ENCODE measurements around the gene VPS18.

VPS18 gene

DNA sequence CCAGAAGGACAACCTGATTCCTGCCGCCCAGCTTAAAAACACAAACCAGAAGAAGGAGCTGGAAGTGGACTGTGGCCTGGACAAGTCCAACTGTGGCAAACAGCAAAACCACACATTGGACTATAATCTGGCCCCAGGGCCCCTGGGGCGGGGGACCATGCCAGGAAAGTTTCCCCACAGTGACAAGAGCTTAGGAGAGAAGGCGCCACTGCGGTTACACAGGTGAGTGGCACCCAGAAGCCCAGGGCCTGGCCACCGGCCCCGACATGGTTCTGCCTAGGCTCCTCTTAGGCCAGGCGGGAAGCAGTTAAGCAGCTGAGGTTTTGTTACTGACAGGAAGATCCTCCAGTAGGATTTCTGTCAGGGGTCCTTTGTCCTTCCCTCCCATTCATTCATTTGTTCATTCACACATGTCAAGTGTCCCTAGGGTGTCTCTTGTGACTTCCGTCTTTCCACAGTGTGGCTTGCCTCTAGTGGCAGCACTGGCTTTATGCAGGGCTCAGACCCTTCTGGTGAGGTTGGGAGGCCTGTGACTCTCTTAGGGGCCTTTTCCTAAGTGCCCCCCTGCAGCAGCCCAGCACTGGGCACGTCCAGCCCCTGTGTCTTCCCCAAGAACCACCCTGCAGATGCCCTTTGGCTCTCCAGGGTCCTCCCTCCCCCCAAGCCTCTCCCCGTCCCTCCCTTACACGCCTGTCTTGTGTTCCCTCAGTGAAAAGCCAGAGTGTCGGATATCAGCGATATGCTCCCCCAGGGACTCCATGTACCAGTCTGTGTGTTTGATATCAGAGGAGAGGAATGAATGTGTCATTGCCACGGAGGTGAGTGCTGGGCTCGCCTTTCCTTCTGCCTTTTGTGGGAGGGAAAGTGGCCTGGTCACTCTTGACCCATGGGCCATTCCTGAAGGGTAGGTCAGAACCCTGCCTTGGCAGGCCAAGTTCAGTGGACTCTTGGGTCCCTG lies 42.7 kb downstream of the VPS18 start:
- in situ Hi-C loops (cut with MboI; ENCODE audit: low sequenced_read_pairs) = no loop called here
- no peaks in the 10 kb centered on the region for H3K9me3 ChIP-seq
- no peak for DNase-seq (ENCODE audit: low spot score in 2 of 2)
- H3K27me3 ChIP-seq (ENCODE audit: low read depth) = no peaks in the 10 kb centered on the region
- no peaks in the 10 kb centered on the region for H3K36me3 ChIP-seq (replicated peaks)
- H3K4me3 ChIP-seq = no peak overlapping the region
- peaks cover 8% of the 10 kb centered on the region for H3K4me1 ChIP-seq

DNA sequence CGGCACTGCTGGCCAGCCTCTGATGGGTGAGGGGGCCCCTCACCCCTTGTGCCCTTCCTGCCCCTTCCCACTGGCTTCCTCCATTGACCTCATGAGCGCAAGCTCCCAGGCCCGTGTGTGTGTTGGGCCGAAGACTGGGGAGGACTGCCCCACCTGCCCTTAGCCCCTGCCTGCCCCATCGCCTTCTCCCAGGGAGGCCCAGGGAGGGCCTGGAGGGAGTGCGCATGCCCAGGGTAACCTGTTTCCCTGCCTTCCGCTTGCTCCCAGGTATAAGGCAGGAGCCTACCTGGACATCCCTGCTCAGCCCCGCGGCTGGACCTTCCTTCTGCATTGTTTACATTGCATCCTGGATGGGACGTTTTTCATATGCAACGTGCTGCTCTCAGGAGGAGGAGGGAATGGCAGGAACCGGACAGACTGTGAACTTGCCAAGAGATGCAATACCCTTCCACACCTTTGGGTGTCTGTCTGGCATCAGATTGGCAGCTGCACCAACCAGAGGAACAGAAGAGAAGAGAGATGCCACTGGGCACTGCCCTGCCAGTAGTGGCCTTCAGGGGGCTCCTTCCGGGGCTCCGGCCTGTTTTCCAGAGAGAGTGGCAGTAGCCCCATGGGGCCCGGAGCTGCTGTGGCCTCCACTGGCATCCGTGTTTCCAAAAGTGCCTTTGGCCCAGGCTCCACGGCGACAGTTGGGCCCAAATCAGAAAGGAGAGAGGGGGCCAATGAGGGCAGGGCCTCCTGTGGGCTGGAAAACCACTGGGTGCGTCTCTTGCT lies 43.7 kb downstream of the VPS18 start:
- H3K9me3 ChIP-seq = no peaks in the 10 kb centered on the region
- no peaks in the 10 kb centered on the region for H3K36me3 ChIP-seq (replicated peaks)
- DNase-seq (ENCODE audit: low spot score in 2 of 2) = no peak
- no peak overlapping the region for H3K4me3 ChIP-seq
- H3K4me1 ChIP-seq = peaks cover 14% of the 10 kb centered on the region
- no peaks in the 10 kb centered on the region for H3K27me3 ChIP-seq (ENCODE audit: low read depth)
- in situ Hi-C loops (cut with MboI; ENCODE audit: low sequenced_read_pairs) = no loop called here

DNA sequence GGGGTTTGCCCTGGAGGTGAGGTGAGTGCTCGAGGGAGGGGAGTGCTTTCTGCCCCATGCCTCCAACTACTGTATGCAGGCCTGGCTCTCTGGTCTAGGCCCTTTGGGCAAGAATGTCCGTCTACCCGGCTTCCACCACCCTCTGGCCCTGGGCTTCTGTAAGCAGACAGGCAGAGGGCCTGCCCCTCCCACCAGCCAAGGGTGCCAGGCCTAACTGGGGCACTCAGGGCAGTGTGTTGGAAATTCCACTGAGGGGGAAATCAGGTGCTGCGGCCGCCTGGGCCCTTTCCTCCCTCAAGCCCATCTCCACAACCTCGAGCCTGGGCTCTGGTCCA lies 44.3 kb downstream of the VPS18 start:
- no peaks in the 10 kb centered on the region for H3K9me3 ChIP-seq
- no peaks in the 10 kb centered on the region for H3K36me3 ChIP-seq (replicated peaks)
- no peak overlapping the region for H3K4me3 ChIP-seq
- no peak for DNase-seq (ENCODE audit: low spot score in 2 of 2)
- H3K27me3 ChIP-seq (ENCODE audit: low read depth) = no peaks in the 10 kb centered on the region
- H3K4me1 ChIP-seq = peaks cover 14% of the 10 kb centered on the region
- in situ Hi-C loops (cut with MboI; ENCODE audit: low sequenced_read_pairs) = no loop called here

DNA sequence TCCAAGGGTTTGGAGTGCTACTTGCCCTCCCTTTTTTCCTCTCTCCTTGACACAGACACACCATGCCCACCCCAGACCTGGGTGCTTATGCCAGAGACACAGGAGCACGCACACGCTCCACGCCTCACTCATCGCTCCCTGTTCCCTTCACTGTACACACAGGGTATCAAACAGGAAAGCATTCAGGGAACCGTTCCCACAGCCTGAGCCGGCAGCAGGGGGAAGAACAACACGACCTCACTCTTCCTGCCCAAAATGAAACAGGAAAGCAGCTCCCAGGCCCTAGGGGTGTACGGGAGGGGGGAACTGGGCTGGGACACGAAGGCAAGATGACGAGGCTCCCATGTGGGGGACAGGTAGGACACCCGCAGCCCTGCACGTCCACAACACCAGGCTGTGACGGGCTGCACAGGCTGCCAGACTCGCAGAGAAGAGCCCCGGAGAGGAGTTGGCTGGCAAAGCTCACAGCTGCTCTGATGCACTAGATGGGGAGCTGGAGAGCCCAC lies 46.1 kb downstream of the VPS18 start:
- DNase-seq (ENCODE audit: low spot score in 2 of 2) = no peak
- Histone ChIP-seq H3K9me3 (no peaks in the 10 kb centered on the region), H3K27me3 (ENCODE audit: low read depth) (no peaks in the 10 kb centered on the region), H3K4me3 (no peak overlapping the region), H3K36me3 (replicated peaks) (no peaks in the 10 kb centered on the region), H3K4me1 (peaks cover 14% of the 10 kb centered on the region)
- in situ Hi-C loops (cut with MboI; ENCODE audit: low sequenced_read_pairs) = no loop called here

DNA sequence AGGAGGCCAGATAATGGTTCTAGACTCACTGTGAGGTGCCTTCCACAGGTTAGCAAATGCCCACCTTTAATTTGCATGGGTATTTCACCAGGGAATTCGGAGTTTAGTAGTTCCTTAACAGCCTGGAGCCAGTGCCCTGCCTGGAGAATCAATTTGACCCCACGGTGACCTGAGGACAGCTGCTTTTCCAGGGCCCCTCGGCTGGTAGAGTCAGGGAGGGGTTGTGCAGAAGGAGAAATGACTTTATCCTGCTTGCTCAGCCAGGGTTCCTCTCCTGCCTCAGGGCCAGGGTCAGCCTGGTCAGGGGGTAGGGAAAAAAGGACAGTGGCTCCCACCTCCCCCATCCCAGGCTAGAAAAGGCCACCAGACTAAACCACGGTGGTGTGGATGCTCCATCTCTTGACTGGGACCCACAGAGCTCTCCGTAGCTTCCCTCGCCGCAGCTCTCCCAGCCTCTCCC lies 46.8 kb downstream of the VPS18 start:
- in situ Hi-C loops (cut with MboI; ENCODE audit: low sequenced_read_pairs) = no loop called here
- DNase-seq (ENCODE audit: low spot score in 2 of 2) = no peak
- Histone ChIP-seq H3K27me3 (ENCODE audit: low read depth) (no peaks in the 10 kb centered on the region), H3K4me3 (peak overlapping the region; percentile 34), H3K9me3 (no peaks in the 10 kb centered on the region), H3K4me1 (peaks cover 14% of the 10 kb centered on the region), H3K36me3 (replicated peaks) (no peaks in the 10 kb centered on the region)

DNA sequence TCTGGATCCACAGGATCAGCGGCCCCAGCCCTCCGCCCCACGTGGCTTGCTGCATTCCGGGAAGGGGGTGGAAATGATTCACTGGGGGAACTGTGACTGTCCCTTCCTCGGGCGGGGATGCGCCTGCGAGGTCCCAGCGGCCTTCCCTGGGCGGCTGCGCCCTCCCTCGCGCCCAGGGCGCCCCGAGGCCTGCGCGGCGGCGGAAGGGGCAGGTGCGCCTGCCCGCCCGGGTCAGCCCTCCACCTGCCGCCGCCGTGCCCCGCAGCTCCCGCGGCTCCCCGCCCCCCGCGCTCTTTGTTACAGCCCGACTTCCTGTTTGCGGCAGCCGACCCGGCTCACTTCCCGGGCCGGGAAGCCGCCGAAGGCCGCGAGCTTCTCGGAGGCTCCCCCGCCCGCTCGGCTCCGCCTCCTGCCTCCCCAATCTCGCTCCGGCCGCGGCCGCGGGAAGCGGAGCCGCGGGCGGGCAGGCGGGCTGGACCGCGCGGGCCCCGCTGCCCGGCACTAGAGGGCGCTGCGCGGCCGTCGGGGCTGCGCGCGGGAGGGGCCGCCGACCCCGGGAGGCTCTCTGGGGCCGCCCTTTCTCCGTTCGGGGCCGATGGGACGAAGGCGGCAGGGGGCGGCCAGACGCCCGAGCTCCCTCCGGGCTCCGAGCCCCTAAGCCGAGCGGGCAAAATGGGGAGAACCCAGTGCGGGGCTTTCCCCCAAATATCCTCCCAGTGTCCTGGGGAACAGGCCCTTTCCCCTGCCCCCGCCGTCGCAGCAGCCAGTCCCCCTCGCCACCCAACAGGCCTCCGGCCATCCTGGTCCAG lies 47.5 kb downstream of the VPS18 start:
- peaks cover 14% of the 10 kb centered on the region for H3K4me1 ChIP-seq
- H3K9me3 ChIP-seq = no peaks in the 10 kb centered on the region
- in situ Hi-C loops (cut with MboI; ENCODE audit: low sequenced_read_pairs) = no loop called here
- no peaks in the 10 kb centered on the region for H3K27me3 ChIP-seq (ENCODE audit: low read depth)
- no peaks in the 10 kb centered on the region for H3K36me3 ChIP-seq (replicated peaks)
- peak; percentile 71 to 88 for DNase-seq (ENCODE audit: low spot score in 2 of 2)
- peak overlapping the region; percentile 34 for H3K4me3 ChIP-seq

DNA sequence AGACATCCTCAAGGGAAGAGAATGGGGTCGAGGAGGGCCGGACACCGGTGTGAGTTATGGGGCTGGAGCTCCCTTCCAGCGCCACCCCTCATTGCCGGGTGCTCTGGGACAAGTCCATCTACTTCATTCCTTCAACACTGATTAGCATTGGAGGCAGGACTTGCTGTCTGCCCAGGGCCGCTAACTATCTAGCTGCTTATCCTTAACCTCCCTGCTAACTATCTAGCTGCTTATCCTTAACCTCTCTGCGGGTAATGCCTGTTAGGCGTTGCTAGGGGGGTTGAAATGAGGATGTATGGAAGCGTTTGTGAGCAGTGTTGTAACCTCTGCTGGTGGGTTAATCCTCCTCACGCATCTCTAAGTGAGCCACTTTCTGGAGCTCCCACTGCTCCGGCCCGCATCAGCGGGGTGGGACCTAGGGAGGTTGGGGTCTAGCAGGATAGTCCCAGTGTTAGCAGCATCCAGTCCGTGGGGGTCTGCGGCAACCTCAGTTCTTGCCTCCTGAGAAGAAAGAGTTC lies 48.1 kb downstream of the VPS18 start:
- no peak for DNase-seq (ENCODE audit: low spot score in 2 of 2)
- peaks cover 14% of the 10 kb centered on the region for H3K4me1 ChIP-seq
- in situ Hi-C loops (cut with MboI; ENCODE audit: low sequenced_read_pairs) = no loop called here

DNA sequence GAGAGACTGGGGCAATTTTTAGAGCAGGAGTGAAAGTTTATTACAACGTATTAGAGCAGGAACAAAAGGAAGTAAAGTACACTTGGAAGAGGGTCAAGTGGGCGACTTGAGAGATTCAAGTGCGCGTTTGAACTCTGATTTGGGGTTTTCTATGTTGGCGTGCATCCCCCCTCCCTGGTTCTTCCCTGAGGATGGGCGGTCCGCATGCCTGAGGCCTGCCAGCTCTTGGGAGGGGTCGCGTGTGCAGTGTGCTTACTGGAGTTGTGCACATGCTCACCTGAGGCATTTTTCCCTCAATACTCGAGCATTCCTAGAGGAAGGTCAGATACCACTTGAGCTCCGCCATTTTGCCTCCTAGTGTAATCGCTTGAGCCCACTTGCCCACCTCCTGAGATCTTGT lies 48.6 kb downstream of the VPS18 start:
- no peak for DNase-seq (ENCODE audit: low spot score in 2 of 2)
- in situ Hi-C loops (cut with MboI; ENCODE audit: low sequenced_read_pairs) = no loop called here

More for the DNA sequence above, 48.1 kb downstream of the VPS18 start:
- H3K27me3 ChIP-seq (ENCODE audit: low read depth) = no peaks in the 10 kb centered on the region
- H3K36me3 ChIP-seq (replicated peaks) = no peaks in the 10 kb centered on the region
- no peaks in the 10 kb centered on the region for H3K9me3 ChIP-seq
- H3K4me3 ChIP-seq = peak overlapping the region; percentile 34

DNA sequence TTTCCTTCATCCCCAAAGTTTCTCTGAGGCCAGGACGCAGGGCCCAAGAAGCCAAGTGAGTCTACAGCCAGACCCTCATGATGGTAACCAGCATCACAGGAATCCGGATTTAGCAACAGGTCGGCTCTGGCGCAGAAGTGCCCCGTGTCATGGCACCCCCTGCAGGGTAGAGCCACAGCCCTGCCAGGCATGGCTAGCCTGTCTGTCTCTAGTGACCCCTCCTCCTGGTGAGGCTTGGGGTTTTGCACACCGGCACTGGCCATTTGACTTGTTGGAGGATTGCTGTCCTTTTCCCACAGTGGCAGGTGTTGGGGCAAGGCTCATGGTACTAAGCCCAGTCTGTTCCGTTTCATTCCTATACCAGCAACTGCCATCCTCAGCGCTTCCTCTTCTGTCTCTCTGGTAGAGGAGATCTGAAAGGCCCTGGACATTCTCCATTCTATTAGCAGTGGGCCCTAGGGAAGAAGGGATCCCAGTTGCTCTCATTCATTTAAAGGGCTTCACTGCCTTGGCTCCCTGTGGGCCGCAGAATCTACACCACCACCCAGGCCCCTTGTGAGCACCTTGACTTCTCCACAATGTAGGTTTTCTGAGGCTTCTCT lies 49.6 kb downstream of the VPS18 start:
- no peak overlapping the region for H3K4me3 ChIP-seq
- in situ Hi-C loops (cut with MboI; ENCODE audit: low sequenced_read_pairs) = no loop called here
- H3K27me3 ChIP-seq (ENCODE audit: low read depth) = no peaks in the 10 kb centered on the region
- no peak for DNase-seq (ENCODE audit: low spot score in 2 of 2)
- peaks cover 14% of the 10 kb centered on the region for H3K4me1 ChIP-seq
- H3K9me3 ChIP-seq = no peaks in the 10 kb centered on the region
- H3K36me3 ChIP-seq (replicated peaks) = no peaks in the 10 kb centered on the region

More for the DNA sequence above, 48.6 kb downstream of the VPS18 start:
- no peaks in the 10 kb centered on the region for H3K36me3 ChIP-seq (replicated peaks)
- peaks cover 14% of the 10 kb centered on the region for H3K4me1 ChIP-seq
- H3K4me3 ChIP-seq = no peak overlapping the region
- H3K27me3 ChIP-seq (ENCODE audit: low read depth) = no peaks in the 10 kb centered on the region
- H3K9me3 ChIP-seq = no peaks in the 10 kb centered on the region

DNA sequence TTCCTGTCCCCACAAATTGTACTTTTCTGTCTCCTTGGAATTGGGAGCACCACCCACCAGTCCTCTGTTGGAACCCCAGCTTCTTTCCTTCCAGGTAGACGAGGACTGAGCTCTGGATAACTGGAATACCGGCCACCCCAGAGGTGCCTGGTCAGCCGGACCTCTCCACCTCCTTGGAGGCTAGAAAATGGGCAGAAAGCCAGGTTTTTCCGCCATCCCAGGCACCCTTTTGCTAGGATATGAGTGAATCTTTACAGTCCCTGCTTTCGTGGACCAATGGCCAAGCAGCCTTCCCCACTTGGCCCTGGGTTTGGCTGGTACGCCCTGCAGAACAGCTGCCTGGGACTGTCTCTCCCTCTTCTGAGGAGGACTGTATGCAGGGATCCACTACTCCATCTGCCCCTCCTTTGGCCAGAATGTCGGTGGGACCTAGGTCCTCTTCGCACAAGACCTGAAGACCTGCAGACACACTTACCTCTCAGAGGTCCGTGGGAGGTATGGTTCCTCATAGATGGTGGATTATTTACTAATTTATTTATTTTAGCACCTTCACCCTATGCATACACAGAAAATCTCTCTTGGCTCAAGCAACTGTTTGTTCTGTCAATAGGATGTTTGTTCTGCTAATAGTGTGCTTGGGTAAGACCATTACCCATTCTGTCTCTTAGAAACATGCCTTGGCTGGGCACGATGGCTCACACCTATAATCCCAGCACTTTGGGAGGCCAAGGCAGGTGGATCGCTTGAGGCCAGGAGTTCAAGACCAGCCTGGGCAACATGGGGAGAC lies 50.5 kb downstream of the VPS18 start:
- no peak for DNase-seq (ENCODE audit: low spot score in 2 of 2)
- Histone ChIP-seq H3K36me3 (replicated peaks) (no peaks in the 10 kb centered on the region), H3K4me1 (peaks cover 14% of the 10 kb centered on the region), H3K27me3 (ENCODE audit: low read depth) (no peaks in the 10 kb centered on the region), H3K4me3 (no peak overlapping the region), H3K9me3 (no peaks in the 10 kb centered on the region)
- in situ Hi-C loops (cut with MboI; ENCODE audit: low sequenced_read_pairs) = no loop called here

DNA sequence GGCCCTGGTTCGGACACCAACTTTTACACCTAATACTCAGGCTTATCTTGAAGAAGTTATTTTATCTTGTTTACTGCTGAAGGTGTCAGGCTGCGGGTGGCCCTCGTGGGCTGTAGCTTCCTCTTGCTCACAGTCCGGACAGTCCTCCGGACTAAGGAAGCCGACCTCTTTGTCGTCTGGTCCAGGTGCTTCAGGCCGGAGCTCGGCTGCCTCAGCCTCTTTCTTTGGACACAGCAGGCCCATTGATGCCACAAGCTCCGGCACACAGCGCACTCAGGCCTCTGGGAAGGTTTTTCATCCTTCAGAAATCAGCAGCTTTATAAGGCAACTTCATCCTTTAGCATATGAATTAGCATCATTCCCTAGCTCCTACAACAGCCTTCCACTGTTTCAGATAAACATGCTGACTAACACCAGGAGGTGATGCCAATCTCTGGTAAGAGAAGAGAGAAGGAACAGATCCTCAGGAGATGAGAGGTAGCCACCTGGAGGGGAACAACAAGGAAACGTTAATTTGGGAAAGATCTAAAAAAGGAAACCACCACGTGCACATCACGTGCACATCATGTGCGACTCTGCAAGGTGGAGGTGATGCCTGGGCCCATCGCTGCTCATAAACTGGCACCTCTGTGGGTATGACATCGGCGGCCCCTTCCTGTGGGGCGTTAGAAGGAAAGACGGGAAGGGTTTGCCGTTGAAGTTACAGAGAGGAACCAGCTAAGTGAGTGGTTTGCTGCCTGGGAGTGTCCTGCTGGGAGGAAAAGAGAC lies 54.6 kb downstream of the VPS18 start:
- H3K4me1 ChIP-seq = peaks cover 17% of the 10 kb centered on the region
- no peak overlapping the region for H3K4me3 ChIP-seq
- H3K27me3 ChIP-seq (ENCODE audit: low read depth) = no peaks in the 10 kb centered on the region
- no peak for DNase-seq (ENCODE audit: low spot score in 2 of 2)
- H3K9me3 ChIP-seq = no peaks in the 10 kb centered on the region
- peaks cover 1% of the 10 kb centered on the region; the same call in 1 of the 2 replicates for H3K36me3 ChIP-seq (replicated peaks)
- in situ Hi-C loops (cut with MboI; ENCODE audit: low sequenced_read_pairs) = no loop called here

DNA sequence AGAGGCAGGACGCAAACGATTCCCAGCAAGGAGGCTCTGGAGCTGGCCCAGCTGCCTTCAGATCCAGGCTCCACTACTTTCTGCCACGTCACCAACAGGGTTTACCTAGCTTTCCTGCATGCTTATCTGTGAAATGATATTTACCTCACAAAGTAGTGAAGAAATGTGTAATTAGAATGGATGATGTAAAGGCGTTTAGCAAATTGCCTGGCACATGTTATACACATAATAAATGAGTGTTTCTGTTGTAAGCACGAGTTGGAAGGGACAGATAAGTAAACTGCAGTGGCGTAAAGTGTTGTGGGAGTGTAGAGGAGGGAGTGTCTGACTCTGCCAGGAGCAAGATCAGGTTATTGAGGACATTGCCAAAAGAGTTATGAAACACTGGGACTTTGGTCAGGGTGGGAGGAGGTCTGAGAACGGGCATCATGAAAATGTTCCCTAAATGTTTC lies 55.5 kb downstream of the VPS18 start:
- Histone ChIP-seq H3K4me3 (no peak overlapping the region), H3K4me1 (peaks cover 22% of the 10 kb centered on the region), H3K9me3 (no peaks in the 10 kb centered on the region), H3K36me3 (replicated peaks) (peaks cover 10% of the 10 kb centered on the region), H3K27me3 (ENCODE audit: low read depth) (no peaks in the 10 kb centered on the region)
- in situ Hi-C loops (cut with MboI; ENCODE audit: low sequenced_read_pairs) = no loop called here
- DNase-seq (ENCODE audit: low spot score in 2 of 2) = no peak
